Natural killer cell (primary cell): ENCODE results near the gene SELENOV. TPM values are rescaled to one million over a fixed set of nuclear protein-coding genes. Genes with fewer than 3 reads are reported as not detected.

Experiments
- ATAC-seq, 3 donors: fragments of 150-1000 bp in 2 of 3; fragments of 200-7000 bp in 1 of 3; cut with Tn5 transposase; 1 replicate in 1 of 3; 2 replicates in 2 of 3; pipeline ENCODE4 v1.10.0; 2021; ENCODE audit warnings: mild to moderate bottlenecking in 2 of 3, moderate library complexity in 2 of 3
- DNase-seq, 2 donors: peaks; one replicate each; pipeline versions ENCODE4 v3.0.0 to v3.0.0-alpha.2; 2013 to 2021; ENCODE audit warnings: mixed read lengths in 1 of 2
- H3K27ac ChIP-seq: one replicate; pipeline ENCODE4 v1.5.1; 2013; ENCODE audit warnings: mild to moderate bottlenecking, low read length
- H3K27me3 ChIP-seq: one replicate; pipeline ENCODE4 v1.6.1; 2013; ENCODE audit warnings: low read length; ENCODE audit not compliant: control insufficient read depth, insufficient read depth
- H3K36me3 ChIP-seq: one replicate; pipeline ENCODE4 v1.6.1; 2013; ENCODE audit warnings: low read length; ENCODE audit not compliant: control insufficient read depth, insufficient read depth
- H3K4me1 ChIP-seq: one replicate; pipeline ENCODE4 v1.6.1; 2013; ENCODE audit warnings: low read length; ENCODE audit not compliant: control insufficient read depth, insufficient read depth
- H3K4me3 ChIP-seq: one replicate; pipeline ENCODE4 v1.5.1; 2013; ENCODE audit warnings: low read length
- H3K9me3 ChIP-seq: one replicate; pipeline ENCODE4 v1.6.1; 2013; ENCODE audit warnings: low read length; ENCODE audit not compliant: control insufficient read depth, insufficient read depth
- H3K27ac Mint-ChIP-seq, 2 donors: one replicate each; pipeline ENCODE4 v1.8.0; 2022; ENCODE audit warnings: mild to moderate bottlenecking in 2 of 2, mixed read lengths in 2 of 2, moderate library complexity in 1 of 2
- H3K27me3 Mint-ChIP-seq, 2 donors: one replicate each; pipeline ENCODE4 v1.8.0; 2022; ENCODE audit warnings: low read depth in 2 of 2, mixed read lengths in 2 of 2
- H3K36me3 Mint-ChIP-seq: one replicate; pipeline ENCODE4 v1.8.0; 2022; ENCODE audit warnings: mixed read lengths
- H3K4me1 Mint-ChIP-seq, 2 donors: one replicate each; pipeline ENCODE4 v1.8.0; 2022; ENCODE audit warnings: mixed read lengths in 2 of 2
- H3K4me3 Mint-ChIP-seq: one replicate; pipeline ENCODE4 v1.8.0; 2022; ENCODE audit warnings: mild to moderate bottlenecking, moderate library complexity, mixed read lengths
- H3K9me3 Mint-ChIP-seq, 2 donors: one replicate each; pipeline ENCODE4 v1.8.0; 2022; ENCODE audit warnings: mixed read lengths in 2 of 2
- WGBS: methylation state at CpG from one replicate; pipeline ENCODE4 v1.1.7; 2013; ENCODE audit warnings: missing lambda C conversion rate; ENCODE audit not compliant: insufficient coverage; 5-methylcytosine and 5-hydroxymethylcytosine counted together
- intact Hi-C: fragments of 100-400 bp; cut with micrococcal nuclease; formaldehyde crosslinking; loops from one replicate; pipeline ENCODE4 v1.14.2; 2022
- total RNA-seq, 4 donors: library from RNA; stranded (reverse); fragments of 120-200 nt in 1 of 4; gene quantifications; one replicate each; pipeline versions ENCODE4 v1.2.3 to v1.2.4, GENCODE V29; 2013 to 2022
- TF ChIP-seq, protein P1 (sequence below): fragments of 200-600 bp; IDR thresholded peaks from one replicate; pipeline ENCODE4 v1.8.0; 2022; ENCODE audit warnings: antibody characterized with exemption

Gene SELENOV
- total RNA-seq, 3 donors from 2014 or later (not counting 1 experiment from before 2014, with no cell fraction given) = not detected

- Mint-ChIP-seq H3K4me3 (no peak overlapping the region), H3K4me1 (peaks cover 13 to 18% of the 10 kb centered on the region in 2 donors), H3K9me3 (no peaks in the 10 kb centered on the region), H3K36me3 (peaks cover 13% of the 10 kb centered on the region), H3K27ac (no peak overlapping the region), H3K27me3 (no peaks in the 10 kb centered on the region)
- TF ChIP-seq, protein P1, sequence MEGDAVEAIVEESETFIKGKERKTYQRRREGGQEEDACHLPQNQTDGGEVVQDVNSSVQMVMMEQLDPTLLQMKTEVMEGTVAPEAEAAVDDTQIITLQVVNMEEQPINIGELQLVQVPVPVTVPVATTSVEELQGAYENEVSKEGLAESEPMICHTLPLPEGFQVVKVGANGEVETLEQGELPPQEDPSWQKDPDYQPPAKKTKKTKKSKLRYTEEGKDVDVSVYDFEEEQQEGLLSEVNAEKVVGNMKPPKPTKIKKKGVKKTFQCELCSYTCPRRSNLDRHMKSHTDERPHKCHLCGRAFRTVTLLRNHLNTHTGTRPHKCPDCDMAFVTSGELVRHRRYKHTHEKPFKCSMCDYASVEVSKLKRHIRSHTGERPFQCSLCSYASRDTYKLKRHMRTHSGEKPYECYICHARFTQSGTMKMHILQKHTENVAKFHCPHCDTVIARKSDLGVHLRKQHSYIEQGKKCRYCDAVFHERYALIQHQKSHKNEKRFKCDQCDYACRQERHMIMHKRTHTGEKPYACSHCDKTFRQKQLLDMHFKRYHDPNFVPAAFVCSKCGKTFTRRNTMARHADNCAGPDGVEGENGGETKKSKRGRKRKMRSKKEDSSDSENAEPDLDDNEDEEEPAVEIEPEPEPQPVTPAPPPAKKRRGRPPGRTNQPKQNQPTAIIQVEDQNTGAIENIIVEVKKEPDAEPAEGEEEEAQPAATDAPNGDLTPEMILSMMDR = no peak
- DNase-seq (no peak), ATAC-seq (no peak)
- Histone ChIP-seq H3K27ac (no peak overlapping the region), H3K36me3 (peaks cover 95% of the 10 kb centered on the region), H3K27me3 (no peaks in the 10 kb centered on the region), H3K4me3 (no peak overlapping the region), H3K4me1 (no peaks in the 10 kb centered on the region), H3K9me3 (no peaks in the 10 kb centered on the region)
- intact Hi-C loops = no loop called here
- WGBS = 95% methylated on average over 10 of the region's 11 CpGs
Measured at GRCh38 chr19:39469036-39469435, 45.9 kb upstream of the SELENOV start.

GRCh38 chr19:39469567-39469966, 45.4 kb upstream of the SELENOV start:
- peaks cover 99% of the 10 kb centered on the region for H3K36me3 ChIP-seq
- no peak for ATAC-seq
- intact Hi-C loops = no loop called here
- WGBS = 98% methylated on average over 6 of the region's 6 CpGs
- H3K27me3 Mint-ChIP-seq = no peaks in the 10 kb centered on the region
- H3K27ac Mint-ChIP-seq = no peak overlapping the region
- H3K4me3 Mint-ChIP-seq = peak overlapping the region; percentile 10
- no peak overlapping the region for H3K27ac ChIP-seq
- no peak for DNase-seq
- H3K4me3 ChIP-seq = no peak overlapping the region
- no peaks in the 10 kb centered on the region for H3K9me3 Mint-ChIP-seq
- H3K4me1 Mint-ChIP-seq = peaks cover 13 to 23% of the 10 kb centered on the region in 2 donors
- H3K27me3 ChIP-seq = no peaks in the 10 kb centered on the region
- H3K4me1 ChIP-seq = no peaks in the 10 kb centered on the region
- TF ChIP-seq, protein P1 = no peak
- H3K9me3 ChIP-seq = no peaks in the 10 kb centered on the region
- peaks cover 13% of the 10 kb centered on the region for H3K36me3 Mint-ChIP-seq

- peak overlapping the region; percentile 29 to 56 for H3K27ac Mint-ChIP-seq
Measured at GRCh38 chr19:39470724-39471339, 44.1 kb upstream of the SELENOV start.

More at GRCh38 chr19:39470724-39471339, 44.1 kb upstream of the SELENOV start:
- ATAC-seq = no peak
- Mint-ChIP-seq H3K27me3 (no peaks in the 10 kb centered on the region), H3K4me3 (no peak overlapping the region), H3K4me1 (peaks cover 10 to 24% of the 10 kb centered on the region in 2 donors), H3K9me3 (no peaks in the 10 kb centered on the region), H3K36me3 (peaks cover 9% of the 10 kb centered on the region)
- Histone ChIP-seq H3K4me3 (no peak overlapping the region), H3K27me3 (no peaks in the 10 kb centered on the region), H3K9me3 (no peaks in the 10 kb centered on the region), H3K4me1 (no peaks in the 10 kb centered on the region), H3K36me3 (peaks cover 90% of the 10 kb centered on the region), H3K27ac (no peak overlapping the region)
- TF ChIP-seq, protein P1 = no peak
- WGBS = 92% methylated on average over 7 of the region's 7 CpGs
- intact Hi-C loops = no loop called here
- no peak for DNase-seq
